ENCODE measurements around the gene FREY1. TPM values are rescaled to one million over a fixed set of nuclear protein-coding genes. Genes with fewer than 3 reads are reported as not detected.

The FREY1 gene
- total RNA-seq, 4 donors from 2014 or later: 0.91 to 2.3 TPM; not detected in 2

DNA sequence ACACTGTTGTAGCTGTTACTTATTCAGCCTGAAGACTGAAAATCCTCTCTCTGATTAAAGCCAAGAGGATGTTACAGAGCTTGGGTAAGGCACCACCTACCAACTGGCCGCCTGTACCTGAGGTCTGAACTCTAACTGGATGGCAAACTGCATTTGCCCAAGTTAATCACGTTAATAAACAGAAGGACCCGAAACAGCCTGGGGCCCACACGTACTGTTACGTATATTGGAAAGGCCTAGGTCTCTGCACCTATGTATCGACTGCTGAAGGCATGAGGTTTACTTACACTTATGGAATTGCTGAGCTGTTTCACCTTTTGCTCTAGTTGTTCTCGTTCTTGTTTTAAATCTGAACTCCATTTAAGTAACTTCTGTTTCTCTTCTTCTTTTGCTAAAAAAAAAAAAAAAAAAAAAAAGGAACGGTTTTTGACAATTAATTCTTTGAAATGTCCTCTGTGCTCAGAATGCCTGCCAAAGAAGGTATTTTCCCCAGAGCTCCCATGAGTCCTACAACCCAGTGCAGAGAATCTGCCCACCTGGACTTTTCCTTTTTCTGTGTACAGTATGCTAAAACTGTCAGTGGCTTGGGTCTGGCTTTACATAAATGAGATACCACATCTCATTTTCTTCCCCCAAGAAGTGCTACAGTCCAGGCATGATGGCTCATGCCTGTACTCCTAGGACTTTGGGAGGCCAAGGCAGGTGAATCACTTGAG lies 28.4 kb upstream of the FREY1 start:
- 83 to 84% methylated on average over 8 of the region's 8 CpGs for WGBS, 2 donors

DNA sequence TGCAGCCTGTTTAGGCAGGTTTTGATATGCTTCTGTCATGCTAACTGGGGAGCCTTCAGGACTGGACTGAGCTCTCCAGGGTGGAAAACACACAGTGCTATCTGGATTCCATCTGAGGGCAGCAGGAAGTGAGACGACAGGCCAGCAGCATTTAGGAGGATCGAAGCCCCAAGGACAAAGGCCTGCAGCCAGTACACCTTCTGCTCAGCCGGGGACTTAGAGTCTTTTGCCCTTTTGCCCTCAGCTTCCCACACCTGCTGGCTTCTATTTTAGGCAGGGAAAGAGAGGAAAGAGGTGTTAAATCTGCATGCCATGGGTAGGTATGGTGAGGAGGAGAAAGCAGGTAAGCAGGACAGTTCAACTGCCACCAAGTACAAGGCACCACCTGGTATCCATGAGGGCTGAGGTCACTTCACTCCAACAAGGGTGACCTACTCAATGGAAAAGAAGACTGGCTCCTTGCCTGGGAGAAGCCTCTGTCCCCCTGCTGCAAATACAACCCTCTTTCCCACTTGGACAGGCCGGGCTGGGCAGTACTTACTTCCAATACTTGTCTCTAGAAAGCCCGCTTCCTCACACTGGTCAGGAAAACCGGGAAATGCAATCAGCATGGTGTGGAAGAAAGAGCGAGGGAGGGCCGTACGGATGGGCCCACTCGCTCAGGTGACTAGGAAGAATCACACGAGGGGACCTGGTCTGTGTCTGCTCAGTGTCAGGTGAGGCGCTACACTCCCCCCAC lies 27.7 kb upstream of the FREY1 start:
- H3K4me3 ChIP-seq (ENCODE audit: low read depth, poor library complexity, severe bottlenecking): no peak overlapping the region
- intact Hi-C loops (cut with DNase I; ENCODE audit: low total_unique reads): no loop called here
- 73 to 74% methylated on average over 12 of the region's 12 CpGs for WGBS, 2 donors
- no peak for TF ChIP-seq POLR2A (IDR thresholded peaks at IDR 0.05)
- TF ChIP-seq, protein P1, sequence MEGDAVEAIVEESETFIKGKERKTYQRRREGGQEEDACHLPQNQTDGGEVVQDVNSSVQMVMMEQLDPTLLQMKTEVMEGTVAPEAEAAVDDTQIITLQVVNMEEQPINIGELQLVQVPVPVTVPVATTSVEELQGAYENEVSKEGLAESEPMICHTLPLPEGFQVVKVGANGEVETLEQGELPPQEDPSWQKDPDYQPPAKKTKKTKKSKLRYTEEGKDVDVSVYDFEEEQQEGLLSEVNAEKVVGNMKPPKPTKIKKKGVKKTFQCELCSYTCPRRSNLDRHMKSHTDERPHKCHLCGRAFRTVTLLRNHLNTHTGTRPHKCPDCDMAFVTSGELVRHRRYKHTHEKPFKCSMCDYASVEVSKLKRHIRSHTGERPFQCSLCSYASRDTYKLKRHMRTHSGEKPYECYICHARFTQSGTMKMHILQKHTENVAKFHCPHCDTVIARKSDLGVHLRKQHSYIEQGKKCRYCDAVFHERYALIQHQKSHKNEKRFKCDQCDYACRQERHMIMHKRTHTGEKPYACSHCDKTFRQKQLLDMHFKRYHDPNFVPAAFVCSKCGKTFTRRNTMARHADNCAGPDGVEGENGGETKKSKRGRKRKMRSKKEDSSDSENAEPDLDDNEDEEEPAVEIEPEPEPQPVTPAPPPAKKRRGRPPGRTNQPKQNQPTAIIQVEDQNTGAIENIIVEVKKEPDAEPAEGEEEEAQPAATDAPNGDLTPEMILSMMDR (IDR thresholded peaks at IDR 0.05): no peak
- no peak for DNase-seq (ENCODE audit: low spot score in 2 of 2)

More for the DNA sequence above, 28.4 kb upstream of the FREY1 start:
- intact Hi-C loops (cut with DNase I; ENCODE audit: low total_unique reads): no loop called here
- no peak overlapping the region for H3K4me3 ChIP-seq (ENCODE audit: low read depth, poor library complexity, severe bottlenecking)
- DNase-seq (ENCODE audit: low spot score in 2 of 2): no peak
- TF ChIP-seq POLR2A (IDR thresholded peaks at IDR 0.05): no peak
- TF ChIP-seq, protein P1 (IDR thresholded peaks at IDR 0.05): no peak

DNA sequence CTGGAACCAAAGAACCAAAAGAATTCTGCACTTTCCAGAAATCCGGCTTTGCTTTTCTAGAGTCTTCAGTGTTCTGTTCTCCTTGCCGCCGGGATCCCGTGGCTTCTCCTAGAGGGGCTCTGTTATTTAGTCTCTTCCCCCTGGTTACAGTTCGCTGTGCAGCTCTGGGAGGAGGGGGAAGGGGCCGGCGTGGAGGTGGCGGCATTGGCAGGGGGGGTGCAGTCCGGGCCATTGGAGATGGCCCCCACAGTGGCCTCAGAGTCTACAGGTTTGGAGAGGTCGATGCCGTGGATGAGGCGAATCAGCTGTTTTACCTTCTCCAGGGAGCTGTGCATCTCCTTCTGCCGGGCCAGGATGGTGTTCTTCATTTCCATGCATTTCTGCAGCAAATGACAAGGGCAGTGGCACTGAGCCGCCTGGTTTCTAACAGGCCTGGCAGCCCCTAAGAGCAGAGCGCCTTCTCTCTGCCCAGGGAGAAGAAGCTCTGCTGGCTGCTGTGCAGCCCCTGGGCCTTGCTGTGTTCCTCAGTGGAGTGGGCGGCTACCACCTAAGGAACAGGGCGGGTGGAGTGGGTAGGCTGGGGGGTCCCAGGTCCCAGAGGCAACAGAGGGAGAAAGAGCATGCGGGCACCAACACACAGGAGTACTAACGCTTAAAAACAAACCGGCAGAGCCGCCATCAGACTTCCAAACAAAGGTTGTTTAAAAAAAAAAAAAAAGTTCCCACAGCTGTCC lies 26.9 kb upstream of the FREY1 start:
- TF ChIP-seq POLR2A (IDR thresholded peaks at IDR 0.05): no peak
- TF ChIP-seq, protein P1 (IDR thresholded peaks at IDR 0.05): no peak
- no peak for DNase-seq (ENCODE audit: low spot score in 2 of 2)
- intact Hi-C loops (cut with DNase I; ENCODE audit: low total_unique reads): no loop called here
- WGBS, 2 donors: 45 to 49% methylated on average over 20 to 21 of the region's 21 CpGs
- no peak overlapping the region for H3K4me3 ChIP-seq (ENCODE audit: low read depth, poor library complexity, severe bottlenecking)

DNA sequence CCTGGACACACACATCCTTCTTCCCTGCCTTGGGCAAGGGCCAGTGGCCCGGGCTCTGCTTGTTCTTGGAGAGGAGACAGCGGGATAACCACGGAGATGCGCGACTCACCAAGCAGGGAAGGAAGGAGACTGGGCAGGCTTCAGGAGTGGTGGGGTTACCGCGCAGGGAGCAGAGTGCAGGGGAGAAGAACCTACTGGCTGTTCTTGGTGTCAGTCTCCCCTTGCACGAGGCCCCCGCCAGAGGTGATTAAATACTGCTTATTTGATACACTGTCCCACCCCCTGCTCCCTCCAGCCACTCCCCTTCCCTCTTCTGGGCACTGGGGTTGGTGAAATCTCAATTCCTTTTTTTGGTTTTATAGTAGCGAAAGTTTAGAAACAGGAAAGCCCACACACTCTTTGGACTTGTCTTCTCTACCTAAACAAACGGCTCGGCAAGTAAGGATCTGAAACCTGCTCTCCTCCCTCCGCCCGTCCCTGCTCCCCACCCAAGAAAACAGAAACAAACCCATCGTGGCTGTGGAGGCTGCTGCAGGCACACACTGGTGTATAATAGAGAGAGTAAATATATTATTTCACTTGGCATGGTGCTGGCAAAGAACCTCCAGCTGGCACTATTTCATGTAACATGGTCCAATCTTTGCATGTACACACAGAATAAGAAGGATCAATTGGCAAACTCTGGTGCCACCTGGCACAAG lies 26.2 kb upstream of the FREY1 start:
- H3K4me3 ChIP-seq (ENCODE audit: low read depth, poor library complexity, severe bottlenecking): no peak overlapping the region
- intact Hi-C loops (cut with DNase I; ENCODE audit: low total_unique reads): no loop called here
- no peak for TF ChIP-seq POLR2A (IDR thresholded peaks at IDR 0.05)
- TF ChIP-seq, protein P1 (IDR thresholded peaks at IDR 0.05): no peak
- peak in 1 of 2 donors; percentile 83 for DNase-seq (ENCODE audit: low spot score in 2 of 2)
- WGBS, 2 donors: 47 to 62% methylated on average over 15 of the region's 15 CpGs

DNA sequence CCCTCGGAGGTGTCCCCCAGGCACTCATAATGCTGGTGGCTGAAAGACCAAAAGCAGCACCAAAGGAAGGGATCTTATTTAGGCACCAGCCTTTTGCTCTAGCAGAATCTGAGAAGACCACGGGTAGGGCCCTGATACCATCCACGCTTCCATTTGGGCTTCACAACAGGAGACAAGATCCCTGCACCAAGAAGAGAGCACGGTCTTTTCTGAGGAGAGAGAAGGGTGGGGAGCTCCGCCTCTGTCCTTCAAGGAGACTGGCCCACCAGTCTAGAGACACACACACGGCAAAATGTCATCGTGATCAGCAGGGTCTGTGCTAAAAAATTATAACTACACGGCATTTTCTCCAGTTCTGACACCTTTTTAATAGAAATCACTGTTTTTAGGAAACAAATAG lies 25.1 kb upstream of the FREY1 start:
- no peak overlapping the region for H3K4me3 ChIP-seq (ENCODE audit: low read depth, poor library complexity, severe bottlenecking)
- TF ChIP-seq, protein P1 (IDR thresholded peaks at IDR 0.05): no peak
- no peak for TF ChIP-seq POLR2A (IDR thresholded peaks at IDR 0.05)
- DNase-seq (ENCODE audit: low spot score in 2 of 2): peak in 1 of 2 donors; percentile 76
- intact Hi-C loops (cut with DNase I; ENCODE audit: low total_unique reads): no loop called here
- 53 to 59% methylated on average over 8 of the region's 8 CpGs for WGBS, 2 donors
